ENCODE measurements around the gene TXNDC2.
"Not testable (repeated sequence)": the region's sequence is repeated elsewhere in the genome, so short reads cannot be mapped to it uniquely, and the experiment has no call there.

GRCh38 chr18:9857479-9857998, 28.2 kb upstream of the TXNDC2 start:
- TF ChIP-seq, protein P1, sequence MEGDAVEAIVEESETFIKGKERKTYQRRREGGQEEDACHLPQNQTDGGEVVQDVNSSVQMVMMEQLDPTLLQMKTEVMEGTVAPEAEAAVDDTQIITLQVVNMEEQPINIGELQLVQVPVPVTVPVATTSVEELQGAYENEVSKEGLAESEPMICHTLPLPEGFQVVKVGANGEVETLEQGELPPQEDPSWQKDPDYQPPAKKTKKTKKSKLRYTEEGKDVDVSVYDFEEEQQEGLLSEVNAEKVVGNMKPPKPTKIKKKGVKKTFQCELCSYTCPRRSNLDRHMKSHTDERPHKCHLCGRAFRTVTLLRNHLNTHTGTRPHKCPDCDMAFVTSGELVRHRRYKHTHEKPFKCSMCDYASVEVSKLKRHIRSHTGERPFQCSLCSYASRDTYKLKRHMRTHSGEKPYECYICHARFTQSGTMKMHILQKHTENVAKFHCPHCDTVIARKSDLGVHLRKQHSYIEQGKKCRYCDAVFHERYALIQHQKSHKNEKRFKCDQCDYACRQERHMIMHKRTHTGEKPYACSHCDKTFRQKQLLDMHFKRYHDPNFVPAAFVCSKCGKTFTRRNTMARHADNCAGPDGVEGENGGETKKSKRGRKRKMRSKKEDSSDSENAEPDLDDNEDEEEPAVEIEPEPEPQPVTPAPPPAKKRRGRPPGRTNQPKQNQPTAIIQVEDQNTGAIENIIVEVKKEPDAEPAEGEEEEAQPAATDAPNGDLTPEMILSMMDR (IDR thresholded peaks at IDR 0.05; ENCODE audit: low read depth, low read length, missing input control), result not testable (repeated sequence)
- TF ChIP-seq MAX (IDR thresholded peaks at IDR 0.05), result not testable (repeated sequence)

Measured in liver (tissue), 2 donors.